Stomach smooth muscle (tissue), 2 donors: ENCODE data around the gene ATOH8.

Source experiments
- H3K27ac ChIP-seq: one replicate; pipeline ENCODE4 v1.7.0; 2013; ENCODE audit warnings: mild to moderate bottlenecking, low read length, inconsistent platforms
- H3K27me3 ChIP-seq, 2 donors: one replicate each; pipeline ENCODE4 v1.7.0; 2013; ENCODE audit warnings: low read length in 2 of 2; ENCODE audit not compliant: insufficient read depth in 2 of 2, control insufficient read depth in 1 of 2
- H3K36me3 ChIP-seq, 2 donors: one replicate each; pipeline ENCODE4 v1.7.0; 2013; ENCODE audit warnings: low read length in 2 of 2; ENCODE audit not compliant: control insufficient read depth in 2 of 2, insufficient read depth in 2 of 2
- H3K4me1 ChIP-seq: one replicate; pipeline ENCODE4 v1.7.0; 2013; ENCODE audit warnings: low read length; ENCODE audit not compliant: control insufficient read depth, insufficient read depth
- H3K4me3 ChIP-seq, 2 donors: one replicate each; pipeline ENCODE4 v1.7.0; 2013; ENCODE audit warnings: low read length in 2 of 2
- H3K9ac ChIP-seq, 2 donors: one replicate each; pipeline ENCODE4 v1.7.0; 2013; ENCODE audit warnings: low read length in 2 of 2, mild to moderate bottlenecking in 1 of 2
- H3K9me3 ChIP-seq, 2 donors: one replicate each; pipeline ENCODE4 v1.7.0; 2013; ENCODE audit warnings: low read length in 2 of 2; ENCODE audit not compliant: control insufficient read depth in 2 of 2
- donor health status: healthy.
- donor health status: Pancreatic carcinoma.

ATOH8 gene

GRCh38 chr2:85765081-85765731 is 11.4 kb downstream of the ATOH8 start:
- Histone ChIP-seq H3K9ac (no peak overlapping the region), H3K9me3 (no peaks in the 10 kb centered on the region), H3K4me3 (no peak overlapping the region), H3K27ac (no peak overlapping the region), H3K4me1 (peaks cover 63% of the 10 kb centered on the region), H3K36me3 (peaks cover 3 to 7% of the 10 kb centered on the region in 2 donors), H3K27me3 (no peaks in the 10 kb centered on the region)

GRCh38 chr2:85766229-85766628 is 12.4 kb downstream of the ATOH8 start:
- Histone ChIP-seq H3K27me3 (no peaks in the 10 kb centered on the region), H3K9me3 (no peaks in the 10 kb centered on the region), H3K4me3 (no peak overlapping the region), H3K9ac (no peak overlapping the region), H3K36me3 (peaks cover 3 to 7% of the 10 kb centered on the region in 2 donors), H3K27ac (no peak overlapping the region), H3K4me1 (peaks cover 69% of the 10 kb centered on the region)

GRCh38 chr2:85767803-85768665 is 14.2 kb downstream of the ATOH8 start:
- peaks cover 76% of the 10 kb centered on the region for H3K4me1 ChIP-seq
- peak overlapping the region in 1 of 2 donors; percentile 44 for H3K4me3 ChIP-seq
- peak overlapping the region; percentile 97 for H3K27ac ChIP-seq
- H3K9ac ChIP-seq: peak overlapping the region; percentile 19 to 29
- H3K27me3 ChIP-seq: no peaks in the 10 kb centered on the region
- H3K9me3 ChIP-seq: no peaks in the 10 kb centered on the region
- peaks cover 3 to 9% of the 10 kb centered on the region in 2 donors for H3K36me3 ChIP-seq

GRCh38 chr2:85768713-85769112 is 14.9 kb downstream of the ATOH8 start:
- peak overlapping the region; percentile 97 for H3K27ac ChIP-seq
- peak overlapping the region in 1 of 2 donors; percentile 44 for H3K4me3 ChIP-seq
- peaks cover 3 to 9% of the 10 kb centered on the region in 2 donors for H3K36me3 ChIP-seq
- H3K9me3 ChIP-seq: no peaks in the 10 kb centered on the region
- H3K4me1 ChIP-seq: peaks cover 81% of the 10 kb centered on the region
- peak overlapping the region; percentile 22 to 29 for H3K9ac ChIP-seq
- H3K27me3 ChIP-seq: no peaks in the 10 kb centered on the region

- Histone ChIP-seq H3K4me3 (peak overlapping the region in 1 of 2 donors; percentile 22), H3K27me3 (no peaks in the 10 kb centered on the region), H3K9ac (peak overlapping the region; percentile 22 to 29), H3K36me3 (peaks cover 0 to 6% of the 10 kb centered on the region in 2 donors), H3K4me1 (peaks cover 84% of the 10 kb centered on the region), H3K9me3 (no peaks in the 10 kb centered on the region), H3K27ac (peak overlapping the region; percentile 97)
These were observed 15.6 kb downstream of the ATOH8 start for GRCh38 chr2:85769236-85769982.

GRCh38 chr2:85769983-85770362 is 16.2 kb downstream of the ATOH8 start:
- Histone ChIP-seq H3K9ac (no peak overlapping the region), H3K27ac (peak overlapping the region; percentile 97), H3K9me3 (no peaks in the 10 kb centered on the region), H3K4me1 (peaks cover 84% of the 10 kb centered on the region), H3K36me3 (peaks cover 0 to 4% of the 10 kb centered on the region in 2 donors), H3K4me3 (no peak overlapping the region), H3K27me3 (no peaks in the 10 kb centered on the region)

- Histone ChIP-seq H3K9ac (no peak overlapping the region), H3K4me1 (peaks cover 84% of the 10 kb centered on the region), H3K9me3 (no peaks in the 10 kb centered on the region), H3K4me3 (no peak overlapping the region), H3K36me3 (peaks cover 0 to 4% of the 10 kb centered on the region in 2 donors), H3K27ac (peak overlapping the region; percentile 97), H3K27me3 (no peaks in the 10 kb centered on the region)
These were observed 16.6 kb downstream of the ATOH8 start for GRCh38 chr2:85770369-85770768.

GRCh38 chr2:85770786-85771409 is 17.1 kb downstream of the ATOH8 start:
- Histone ChIP-seq H3K36me3 (peaks cover 0 to 4% of the 10 kb centered on the region in 2 donors), H3K27ac (peak overlapping the region; percentile 97), H3K4me3 (peak overlapping the region in 1 of 2 donors; percentile 15), H3K27me3 (no peaks in the 10 kb centered on the region), H3K9ac (peak overlapping the region; percentile 5 to 55), H3K4me1 (peaks cover 84% of the 10 kb centered on the region), H3K9me3 (no peaks in the 10 kb centered on the region)

- no peaks in the 10 kb centered on the region for H3K9me3 ChIP-seq
- peaks cover 0 to 4% of the 10 kb centered on the region in 2 donors for H3K36me3 ChIP-seq
- peak overlapping the region; percentile 97 for H3K27ac ChIP-seq
- H3K9ac ChIP-seq: peak overlapping the region in 1 of 2 donors; percentile 55
- H3K4me3 ChIP-seq: peak overlapping the region; percentile 12 to 62
- H3K4me1 ChIP-seq: peaks cover 90% of the 10 kb centered on the region
- H3K27me3 ChIP-seq: no peaks in the 10 kb centered on the region
These were observed 17.7 kb downstream of the ATOH8 start for GRCh38 chr2:85771486-85771885.
